ENCODE results near the gene MAST3.

MAST3 gene

GRCh38 chr19:18161636-18162002 lies 64.0 kb downstream of the MAST3 start:
- no peak for DNase-seq

- DNase-seq = no peak
These were observed 66.5 kb downstream of the MAST3 start for GRCh38 chr19:18164072-18164471.

GRCh38 chr19:18165794-18166544 lies 68.4 kb downstream of the MAST3 start:
- no peak for DNase-seq

DNA sequence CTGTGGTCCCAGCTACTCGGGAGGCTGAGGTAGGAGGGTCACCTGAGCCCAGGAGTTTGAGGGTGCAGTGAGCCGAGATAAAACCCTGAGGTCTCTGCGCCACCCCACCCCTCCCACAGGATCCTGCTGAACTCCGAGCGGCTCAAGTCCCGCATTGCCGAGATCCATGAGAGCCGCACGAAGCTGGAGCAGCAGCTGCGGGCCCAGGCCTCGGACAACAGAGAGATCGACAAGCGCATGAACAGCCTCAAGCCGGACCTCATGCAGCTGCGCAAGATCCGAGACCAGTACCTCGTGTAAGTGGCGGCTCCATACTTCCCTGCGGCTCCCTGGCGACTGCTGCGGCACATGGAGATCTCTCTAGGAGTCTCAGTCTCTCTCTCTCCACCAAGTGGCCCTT lies 69.4 kb downstream of the MAST3 start:
- DNase-seq = no peak

GRCh38 chr19:18167975-18168645 lies 70.5 kb downstream of the MAST3 start:
- DNase-seq = no peak

DNA sequence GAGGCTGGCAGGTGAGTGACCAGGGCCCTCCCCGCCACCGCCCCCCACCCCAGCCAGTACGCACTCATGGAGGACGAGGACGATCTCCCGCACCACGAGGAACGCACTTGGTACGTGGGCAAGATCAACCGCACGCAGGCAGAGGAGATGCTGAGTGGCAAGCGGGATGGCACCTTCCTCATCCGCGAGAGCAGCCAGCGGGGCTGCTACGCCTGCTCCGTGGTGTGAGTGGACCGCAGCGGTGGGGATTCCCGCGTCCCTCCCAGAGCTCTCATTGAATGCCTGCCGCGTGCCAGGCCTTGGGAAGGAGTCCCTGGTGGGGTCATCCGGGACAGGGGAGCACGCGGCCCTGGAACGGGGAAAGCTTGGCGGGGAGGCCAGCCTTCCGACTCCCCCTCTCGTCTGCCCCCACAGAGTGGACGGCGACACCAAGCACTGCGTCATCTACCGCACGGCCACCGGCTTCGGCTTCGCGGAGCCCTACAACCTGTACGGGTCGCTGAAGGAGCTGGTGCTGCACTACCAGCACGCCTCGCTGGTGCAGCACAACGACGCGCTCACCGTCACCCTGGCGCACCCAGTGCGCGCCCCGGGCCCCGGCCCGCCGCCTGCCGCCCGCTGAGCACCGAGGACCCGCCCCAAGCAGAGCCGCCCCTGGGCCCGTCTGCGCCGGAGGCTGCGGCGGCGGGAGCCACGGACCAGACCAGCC lies 71.2 kb downstream of the MAST3 start:
- no peak for DNase-seq

DNA sequence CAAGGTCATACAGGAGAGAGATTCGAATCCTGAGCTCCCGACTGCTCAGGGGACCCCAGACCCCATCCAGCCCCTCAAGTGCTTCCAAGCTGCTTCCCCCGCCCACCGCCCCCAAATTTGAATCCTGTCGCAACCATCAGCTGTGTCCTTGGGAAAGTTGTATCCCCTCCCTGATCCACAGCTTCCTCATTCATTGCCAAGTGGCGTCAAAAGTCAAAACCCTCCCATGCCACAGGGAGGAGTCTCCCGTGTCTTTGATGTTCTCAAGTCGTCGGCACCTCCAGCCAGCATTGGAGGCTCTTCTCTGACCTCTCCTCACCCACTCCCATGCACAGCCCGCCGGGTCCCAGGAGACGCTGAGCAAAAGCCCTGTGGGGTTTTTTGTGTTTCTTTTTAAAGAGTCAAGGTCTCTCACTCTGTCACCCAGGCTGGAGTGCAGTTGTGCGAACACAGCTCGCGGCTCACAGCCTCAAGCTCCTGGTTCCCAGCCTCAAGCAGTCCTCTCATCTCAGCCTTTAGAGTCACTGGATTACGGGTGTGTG lies 73.2 kb downstream of the MAST3 start:
- no peak for DNase-seq

DNA sequence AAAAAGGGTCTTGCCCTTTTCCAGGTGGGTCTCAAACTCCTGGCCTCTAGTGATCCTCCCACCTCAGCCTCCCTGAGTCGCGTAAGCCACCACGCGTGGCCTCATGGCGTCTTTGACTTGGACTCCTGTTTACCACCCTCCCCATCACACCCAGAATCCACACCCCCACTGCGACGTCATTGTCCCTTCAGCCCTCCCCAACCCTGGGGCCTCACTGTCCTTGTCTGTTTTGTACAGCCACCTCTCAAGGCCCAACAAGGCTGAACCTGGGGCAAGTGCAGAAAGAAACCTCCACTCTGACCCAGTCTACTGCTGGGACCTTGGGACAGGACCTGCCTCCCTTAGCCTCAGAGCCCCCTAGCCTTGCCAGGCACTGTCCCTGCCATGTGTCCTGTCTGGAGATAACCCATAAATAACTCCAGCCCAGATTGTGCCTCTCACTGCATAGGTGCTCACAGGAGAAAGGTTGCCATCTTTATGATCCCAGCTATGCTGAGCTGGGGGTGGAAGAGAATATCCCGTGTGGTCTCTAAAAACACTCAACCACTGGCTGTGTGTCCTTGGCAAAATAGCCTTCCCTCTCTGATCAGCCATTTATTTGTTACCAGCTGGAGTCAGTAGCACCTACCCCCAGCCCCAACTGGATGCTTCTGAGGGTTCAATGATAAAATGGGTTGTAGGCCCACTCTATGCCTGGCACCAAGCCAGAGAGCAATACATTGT lies 74.2 kb downstream of the MAST3 start:
- no peak for DNase-seq

DNA sequence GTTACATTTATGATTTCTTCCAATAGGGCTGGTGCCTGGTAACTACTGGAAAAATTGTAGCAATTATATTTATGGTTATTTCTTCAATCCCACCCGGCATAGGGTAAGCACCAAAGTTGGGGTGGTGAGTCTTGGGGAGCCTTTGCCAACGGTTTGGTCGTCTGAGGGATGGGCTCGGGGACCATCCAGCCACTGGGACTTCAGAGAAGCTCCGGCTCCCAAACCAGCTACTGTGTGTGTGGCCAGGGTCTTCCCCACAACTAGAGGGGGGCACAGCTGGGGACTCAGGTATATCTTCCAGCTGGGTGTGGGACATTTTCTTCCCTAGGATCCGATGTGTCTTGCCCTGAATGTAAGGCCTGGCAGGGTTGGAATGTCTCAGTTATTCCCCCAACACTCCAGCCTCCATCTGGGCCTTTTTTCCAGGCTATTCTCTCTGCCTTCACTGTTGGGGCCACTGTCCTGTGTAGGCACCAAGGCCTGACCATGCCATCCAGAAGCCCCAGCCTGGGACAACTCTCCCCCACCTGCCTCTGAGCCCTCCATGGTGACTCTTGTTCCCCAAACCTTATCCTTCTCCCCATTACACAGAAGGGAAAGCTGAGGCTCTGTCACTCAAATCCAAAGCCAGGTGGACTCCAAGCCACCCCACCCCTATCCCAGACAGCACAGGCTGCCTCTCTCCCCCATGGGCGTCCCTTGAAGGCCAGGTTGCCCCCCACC lies 74.9 kb downstream of the MAST3 start:
- DNase-seq = no peak

DNA sequence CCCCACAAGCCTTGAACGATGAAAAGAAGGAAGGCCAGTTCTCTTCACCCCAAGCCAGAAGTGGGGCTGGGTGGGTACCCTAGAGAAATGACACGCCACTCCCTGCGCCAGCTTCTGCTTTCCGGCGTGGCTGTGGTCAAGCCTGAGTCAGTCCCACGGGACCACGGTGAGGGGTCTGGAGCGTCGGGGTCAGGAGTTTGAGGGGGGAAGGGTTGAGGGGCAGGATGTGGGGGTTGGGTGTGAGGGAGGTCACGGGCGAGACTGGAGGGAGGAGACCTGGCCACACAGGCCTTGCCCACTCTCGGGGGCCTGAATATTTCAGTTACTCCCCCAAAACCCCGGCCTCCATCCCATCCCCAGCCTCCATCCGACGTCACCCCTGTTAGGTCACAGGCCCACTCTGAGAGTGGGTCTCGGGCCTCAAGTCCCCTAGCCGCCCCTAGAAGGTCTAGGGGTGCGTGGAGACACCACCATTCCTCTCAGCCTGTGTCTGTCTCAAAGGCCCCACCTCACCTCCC lies 75.5 kb downstream of the MAST3 start:
- DNase-seq = peak; percentile 39

GRCh38 chr19:18173572-18174288 lies 76.2 kb downstream of the MAST3 start, which contains the start of gene IFI30:
Gene IFI30, plus strand, starts transcription at chr19:18173813. Its CDS starts 29 bp downstream, at chr19:18173842.
- peak; percentile 71 for DNase-seq

- DNase-seq = no peak
These were observed 77.4 kb downstream of the MAST3 start for GRCh38 chr19:18174983-18175382.

DNA sequence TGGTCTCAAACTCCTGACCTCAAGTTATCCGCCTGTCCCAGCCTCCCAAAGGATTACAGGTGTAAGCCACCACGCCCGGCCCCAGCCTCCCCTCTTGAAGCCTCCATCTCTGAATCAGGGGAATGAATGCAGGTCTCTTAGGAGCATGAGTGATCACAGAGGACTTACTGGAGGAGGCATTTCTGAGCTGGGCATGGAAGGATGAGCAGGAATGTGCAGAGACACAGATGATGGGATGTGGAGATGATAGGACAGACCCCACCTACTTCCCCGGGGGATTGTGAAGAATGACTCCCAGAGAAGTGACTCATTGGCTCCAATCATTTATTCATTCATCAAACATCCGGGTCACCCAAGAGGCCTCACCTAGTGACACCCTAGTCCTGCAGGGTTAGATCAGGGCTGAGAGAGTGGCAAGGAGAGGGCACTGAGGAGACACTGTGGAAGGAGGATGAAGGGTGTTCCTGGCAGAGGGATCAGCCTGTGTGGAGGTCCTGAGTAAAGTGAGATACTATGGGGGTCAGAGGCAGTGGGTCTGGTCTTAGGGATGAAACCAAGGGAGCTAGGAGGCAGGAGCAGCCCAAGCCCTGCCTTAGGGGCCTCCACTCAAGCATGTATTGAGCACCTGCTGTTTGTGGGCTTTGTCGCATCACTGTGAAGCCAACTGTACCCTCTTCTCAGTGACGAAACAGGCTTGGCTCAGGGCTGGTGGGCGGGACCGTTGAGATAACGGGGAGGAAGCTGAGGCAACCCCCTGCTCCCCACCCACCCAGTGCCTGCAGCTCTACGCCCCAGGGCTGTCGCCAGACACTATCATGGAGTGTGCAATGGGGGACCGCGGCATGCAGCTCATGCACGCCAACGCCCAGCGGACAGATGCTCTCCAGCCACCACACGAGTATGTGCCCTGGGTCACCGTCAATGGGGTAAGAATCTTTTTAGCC lies 79.1 kb downstream of the MAST3 start:
- no peak for DNase-seq

GRCh38 chr19:18179957-18180356 lies 82.4 kb downstream of the MAST3 start:
- no peak for DNase-seq

GRCh38 chr19:18183529-18183928 lies 86.0 kb downstream of the MAST3 start:
- no peak for DNase-seq

- no peak for DNase-seq
These were observed 88.0 kb downstream of the MAST3 start for GRCh38 chr19:18185538-18185937.

DNA sequence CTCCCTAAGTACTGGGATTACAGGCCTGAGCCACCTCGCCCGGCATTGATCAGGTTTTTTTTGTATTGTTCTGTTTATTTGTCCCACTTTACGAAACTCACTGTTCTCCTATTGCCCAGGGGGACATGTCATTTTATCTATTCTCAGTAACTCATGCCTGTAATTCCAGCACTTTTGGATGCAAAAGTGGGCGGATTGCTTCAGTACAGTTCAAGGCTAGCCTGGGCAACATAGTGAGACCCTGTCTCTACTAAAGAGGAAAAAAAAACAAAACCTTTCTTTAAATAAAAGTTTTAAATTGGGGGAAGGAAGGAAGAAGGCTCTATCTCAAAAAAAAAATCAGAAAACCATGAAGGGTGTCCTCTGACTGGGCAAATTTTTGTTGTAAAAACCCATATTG lies 92.7 kb downstream of the MAST3 start:
- DNase-seq = no peak

DNA sequence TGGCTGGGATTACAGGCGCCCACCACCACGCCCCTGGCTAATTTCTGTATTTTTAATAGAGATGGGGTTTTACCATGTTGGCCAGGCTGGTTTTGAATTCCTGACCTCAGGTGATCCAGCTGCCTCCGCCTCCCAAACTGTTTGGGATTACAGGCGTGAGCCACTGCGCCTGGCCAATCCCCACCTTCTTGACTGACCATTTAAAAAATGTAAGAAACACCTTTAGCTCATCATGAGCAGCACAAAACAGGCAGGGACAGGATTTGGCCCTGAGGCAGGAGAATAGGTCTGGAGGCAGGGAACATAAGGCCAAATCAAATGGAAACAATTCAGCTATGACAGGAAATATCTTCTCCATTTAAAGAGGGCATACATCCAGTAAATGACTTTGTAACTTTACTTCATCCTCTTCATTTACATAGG lies 94.1 kb downstream of the MAST3 start:
- no peak for DNase-seq

GRCh38 chr19:18192673-18193387 lies 95.3 kb downstream of the MAST3 start, which contains the start of gene MPV17L2:
Gene MPV17L2, plus strand, starts transcription at chr19:18193218. Its CDS starts 64 bp downstream, at chr19:18193282.
- DNase-seq = peak; percentile 100
